HG02588 (cell line): ENCODE measurements around the gene SHISA5.

Experiments used
- ATAC-seq: cut with Tn5 transposase; IDR thresholded peaks from one replicate; pipeline ENCODE4 v1.9.1; 2021; ENCODE audit warnings: mild to moderate bottlenecking, moderate library complexity; ENCODE audit not compliant: unreplicated experiment

SHISA5 gene

DNA sequence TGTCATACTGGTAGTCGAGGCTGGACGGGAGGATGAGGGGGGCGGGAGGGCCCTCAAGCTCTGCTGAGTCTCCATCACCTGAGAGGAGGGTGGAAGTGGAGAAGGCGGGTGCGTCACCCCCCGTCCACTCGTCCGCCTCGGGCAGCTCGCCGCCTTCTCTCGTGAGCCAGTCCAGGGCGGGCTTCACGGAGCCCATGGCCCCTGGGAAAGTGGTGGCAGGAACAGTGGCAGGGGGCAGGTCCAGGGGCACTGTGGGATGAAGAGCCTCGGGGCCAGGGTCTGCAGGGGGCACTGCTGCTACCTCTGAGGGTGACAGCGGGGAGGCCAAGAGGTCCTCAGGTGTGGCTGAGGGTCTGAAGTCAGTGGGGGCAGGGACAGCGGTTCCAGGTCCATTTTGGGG is 84.4 kb downstream of the SHISA5 start:
- ATAC-seq = no peak

DNA sequence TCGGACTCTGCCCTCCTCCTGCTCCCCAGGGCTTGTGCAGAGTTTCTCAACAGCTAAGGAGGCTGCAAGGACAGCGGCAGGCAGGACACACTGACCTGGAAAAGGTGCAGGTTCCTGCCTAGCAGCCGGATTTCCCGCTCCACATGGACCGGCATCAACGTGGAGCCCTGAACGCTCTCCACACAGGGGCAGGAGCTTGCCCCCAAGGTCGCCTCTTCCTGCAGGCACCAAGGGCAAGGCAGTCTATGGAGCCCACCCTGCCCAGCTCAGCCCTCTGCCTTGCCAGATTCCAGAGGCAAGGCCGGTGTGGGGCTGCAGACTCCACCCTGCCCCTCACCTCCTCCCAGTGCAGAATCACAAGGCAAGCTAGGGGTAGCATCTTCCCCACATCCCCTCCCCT is 84.8 kb downstream of the SHISA5 start:
- no peak for ATAC-seq

DNA sequence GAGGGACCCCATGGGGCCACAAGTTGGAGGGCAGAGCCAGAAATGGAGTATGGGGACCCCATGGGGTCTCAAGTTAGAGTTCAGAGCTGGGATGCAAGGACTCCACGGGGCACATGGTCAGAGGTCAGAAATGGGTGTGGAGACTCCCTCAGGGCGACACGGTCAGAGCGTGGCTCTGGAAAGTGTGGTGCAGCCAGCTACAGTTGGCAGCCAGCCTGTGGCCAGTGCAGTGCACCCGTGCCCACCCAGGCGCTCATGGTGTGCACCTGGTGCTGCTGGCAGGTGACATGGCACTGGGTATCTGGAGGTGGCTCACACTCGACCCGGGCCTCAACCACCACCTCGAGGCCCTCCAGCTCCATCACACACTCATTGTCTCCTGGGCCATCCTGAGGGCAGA is 85.3 kb downstream of the SHISA5 start:
- no peak for ATAC-seq

DNA sequence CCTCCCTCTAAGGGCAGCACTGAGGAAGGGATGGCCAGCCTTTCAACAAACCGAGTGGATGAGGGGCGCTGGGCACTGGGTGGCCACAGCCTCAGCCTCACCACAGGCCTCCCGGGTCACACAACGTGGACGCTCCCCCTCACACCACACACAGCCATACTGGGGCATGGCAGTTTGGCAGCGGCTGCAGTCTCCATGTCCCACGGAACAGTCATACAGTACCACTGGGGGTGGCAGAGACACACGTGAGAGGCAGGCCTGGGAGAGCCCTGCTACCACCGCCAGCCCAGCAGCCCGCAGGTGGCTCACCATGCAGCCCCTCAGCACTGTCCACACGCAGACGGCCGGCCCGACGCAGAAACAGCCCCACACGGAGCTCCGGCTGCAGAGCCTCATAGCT is 85.8 kb downstream of the SHISA5 start:
- no peak for ATAC-seq
